ENCODE data around the gene KANK2.
A peak's percentile ranks its signal among the peaks of the same experiment; 100 is the strongest.

Gene KANK2

GRCh38 chr19:11230621-11231386 is 33.5 kb upstream of the KANK2 start:
- Histone ChIP-seq H3K4me3 (ENCODE audit: low read depth, low read length) (no peak overlapping the region), H3K27me3 (ENCODE audit: insufficient read depth, low read depth, severe bottlenecking) (no peaks in the 10 kb centered on the region), H3K9me3 (ENCODE audit: severe bottlenecking) (no peaks in the 10 kb centered on the region), H3K36me3 (no peaks in the 10 kb centered on the region; the same call in 1 of the 2 replicates), H3K27ac (no peak overlapping the region)
- TF ChIP-seq, protein P1, sequence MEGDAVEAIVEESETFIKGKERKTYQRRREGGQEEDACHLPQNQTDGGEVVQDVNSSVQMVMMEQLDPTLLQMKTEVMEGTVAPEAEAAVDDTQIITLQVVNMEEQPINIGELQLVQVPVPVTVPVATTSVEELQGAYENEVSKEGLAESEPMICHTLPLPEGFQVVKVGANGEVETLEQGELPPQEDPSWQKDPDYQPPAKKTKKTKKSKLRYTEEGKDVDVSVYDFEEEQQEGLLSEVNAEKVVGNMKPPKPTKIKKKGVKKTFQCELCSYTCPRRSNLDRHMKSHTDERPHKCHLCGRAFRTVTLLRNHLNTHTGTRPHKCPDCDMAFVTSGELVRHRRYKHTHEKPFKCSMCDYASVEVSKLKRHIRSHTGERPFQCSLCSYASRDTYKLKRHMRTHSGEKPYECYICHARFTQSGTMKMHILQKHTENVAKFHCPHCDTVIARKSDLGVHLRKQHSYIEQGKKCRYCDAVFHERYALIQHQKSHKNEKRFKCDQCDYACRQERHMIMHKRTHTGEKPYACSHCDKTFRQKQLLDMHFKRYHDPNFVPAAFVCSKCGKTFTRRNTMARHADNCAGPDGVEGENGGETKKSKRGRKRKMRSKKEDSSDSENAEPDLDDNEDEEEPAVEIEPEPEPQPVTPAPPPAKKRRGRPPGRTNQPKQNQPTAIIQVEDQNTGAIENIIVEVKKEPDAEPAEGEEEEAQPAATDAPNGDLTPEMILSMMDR (IDR thresholded peaks at IDR 0.05; ENCODE audit: low read depth, low read length): no peak
- DNase-seq: no peak

DNA sequence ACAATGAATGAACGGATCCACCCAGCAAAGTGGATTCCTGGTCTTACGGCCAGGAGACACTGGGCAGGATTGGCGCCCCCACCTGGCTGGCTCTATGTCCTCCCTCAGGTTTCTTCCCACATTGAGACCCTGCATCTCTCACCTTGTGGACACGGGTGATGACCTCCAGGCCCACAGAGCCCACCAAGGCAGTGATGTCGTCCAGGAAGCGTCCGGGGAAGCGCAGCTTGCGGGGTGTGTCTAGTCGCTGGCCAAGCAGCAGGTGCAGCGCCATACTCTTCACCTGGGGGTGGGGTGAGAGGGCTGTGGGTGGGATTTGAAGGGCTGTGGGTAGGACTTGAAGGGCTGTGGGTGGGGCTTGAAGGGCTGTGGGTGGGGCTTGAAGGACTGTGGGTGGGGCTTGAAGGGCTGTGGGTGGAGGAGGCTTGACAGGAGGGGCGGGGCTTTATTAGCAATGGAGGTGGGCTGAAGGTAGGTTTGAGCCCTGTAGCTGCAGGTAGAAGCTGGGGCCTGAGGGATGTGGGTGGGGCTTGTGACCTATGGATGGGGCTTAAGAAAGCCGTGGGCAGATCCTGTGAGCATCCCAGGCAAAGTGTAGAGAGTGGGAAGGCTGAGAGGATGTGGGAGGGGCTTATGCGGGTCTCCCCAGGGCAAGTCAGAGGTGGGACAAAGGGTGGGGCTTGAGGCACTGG is 30.0 kb upstream of the KANK2 start:
- H3K36me3 ChIP-seq: no peaks in the 10 kb centered on the region
- H3K27ac ChIP-seq: no peak overlapping the region
- H3K4me3 ChIP-seq (ENCODE audit: low read depth, low read length): no peak overlapping the region
- H3K27me3 ChIP-seq (ENCODE audit: insufficient read depth, low read depth, severe bottlenecking): no peaks in the 10 kb centered on the region
- peak; percentile 45 for DNase-seq
- H3K9me3 ChIP-seq (ENCODE audit: severe bottlenecking): no peaks in the 10 kb centered on the region
- TF ChIP-seq, protein P1 (IDR thresholded peaks at IDR 0.05; ENCODE audit: low read depth, low read length): peak; percentile 33; the same call in 1 of the 2 replicates

DNA sequence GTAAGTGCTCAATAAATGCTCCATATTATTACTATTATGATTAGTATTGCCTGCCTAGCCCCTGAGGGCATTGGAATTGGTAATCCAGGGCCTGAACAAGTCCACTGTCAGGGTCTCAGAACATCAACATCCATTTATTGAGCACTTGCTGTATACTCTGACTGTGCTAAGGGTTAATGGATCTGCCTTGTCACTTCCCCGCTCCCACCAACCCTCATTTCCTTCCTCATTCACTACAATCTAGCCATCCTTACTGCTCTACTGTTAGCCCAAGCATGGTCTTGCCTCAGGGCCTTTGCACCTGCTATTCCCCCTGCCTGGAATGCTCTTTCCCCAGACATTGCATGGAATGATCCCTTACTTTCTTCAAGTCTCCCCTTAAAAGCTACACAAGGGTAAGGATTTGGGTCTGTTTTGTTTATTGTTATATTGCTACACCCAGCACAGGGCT is 29.4 kb upstream of the KANK2 start:
- H3K4me3 ChIP-seq (ENCODE audit: low read depth, low read length): no peak overlapping the region
- H3K36me3 ChIP-seq: 0 out of 2 replicates have a peak, but pooled peaks cover under 1% of the 10 kb centered on the region
- TF ChIP-seq, protein P1 (IDR thresholded peaks at IDR 0.05; ENCODE audit: low read depth, low read length): no peak
- H3K27ac ChIP-seq: no peak overlapping the region
- H3K9me3 ChIP-seq (ENCODE audit: severe bottlenecking): no peaks in the 10 kb centered on the region
- DNase-seq: no peak
- H3K27me3 ChIP-seq (ENCODE audit: insufficient read depth, low read depth, severe bottlenecking): no peaks in the 10 kb centered on the region

DNA sequence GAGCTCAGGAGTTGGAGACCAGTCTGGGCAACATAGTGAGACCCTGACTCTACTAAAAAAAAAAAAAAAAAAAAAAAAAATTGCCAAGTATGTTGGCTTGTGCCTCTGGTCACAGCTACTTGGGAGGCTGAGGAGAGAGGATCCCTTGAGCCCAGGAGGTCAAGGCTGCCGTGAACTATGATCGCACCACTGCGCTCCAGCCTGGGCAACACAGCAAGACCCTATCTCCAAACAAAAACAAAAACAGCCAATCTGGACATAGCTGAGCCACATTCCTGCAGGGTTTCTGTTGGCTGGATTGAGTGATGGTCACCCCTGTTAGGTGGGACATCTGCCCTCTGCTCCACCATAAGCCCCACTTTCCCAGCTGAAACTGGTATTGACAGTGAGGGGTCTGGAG is 28.5 kb upstream of the KANK2 start:
- Histone ChIP-seq H3K4me3 (ENCODE audit: low read depth, low read length) (no peak overlapping the region), H3K27me3 (ENCODE audit: insufficient read depth, low read depth, severe bottlenecking) (no peaks in the 10 kb centered on the region), H3K36me3 (0 out of 2 replicates have a peak, but pooled peaks cover 3% of the 10 kb centered on the region), H3K27ac (no peak overlapping the region), H3K9me3 (ENCODE audit: severe bottlenecking) (no peaks in the 10 kb centered on the region)
- TF ChIP-seq, protein P1 (IDR thresholded peaks at IDR 0.05; ENCODE audit: low read depth, low read length): no peak
- no peak for DNase-seq

DNA sequence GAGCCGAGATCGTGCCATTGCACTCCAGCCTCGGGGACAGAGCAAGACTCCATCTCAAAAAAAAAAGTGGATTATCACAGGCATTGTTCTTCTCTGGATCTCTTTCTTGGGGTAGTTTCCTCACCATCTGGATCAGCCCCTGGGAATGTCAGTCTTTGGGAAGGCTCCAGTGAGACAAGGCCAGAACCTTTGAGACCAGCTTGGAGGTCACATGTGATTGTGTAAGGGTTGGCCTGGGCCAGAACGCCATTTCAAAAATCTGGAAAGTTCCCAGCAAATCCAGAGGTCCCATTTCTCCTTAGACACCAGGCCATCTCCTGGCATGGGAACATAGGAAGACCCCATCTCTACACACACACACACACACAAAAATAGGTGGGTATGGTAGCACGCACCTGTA is 27.8 kb upstream of the KANK2 start:
- no peak overlapping the region for H3K4me3 ChIP-seq (ENCODE audit: low read depth, low read length)
- H3K27me3 ChIP-seq (ENCODE audit: insufficient read depth, low read depth, severe bottlenecking): no peaks in the 10 kb centered on the region
- DNase-seq: no peak
- TF ChIP-seq, protein P1 (IDR thresholded peaks at IDR 0.05; ENCODE audit: low read depth, low read length): no peak
- H3K36me3 ChIP-seq: 0 out of 2 replicates have a peak, but pooled peaks cover 3% of the 10 kb centered on the region
- H3K9me3 ChIP-seq (ENCODE audit: severe bottlenecking): no peaks in the 10 kb centered on the region
- no peak overlapping the region for H3K27ac ChIP-seq

Measured in WERI-Rb-1 (cell line).